Fibroblast of skin of abdomen (primary cell): ENCODE results near the gene SLC4A8.

ENCODE experiments used
- DNase-seq: peaks from one replicate; pipeline ENCODE4 v3.0.0-alpha.2; 2013

The SLC4A8 gene

DNA sequence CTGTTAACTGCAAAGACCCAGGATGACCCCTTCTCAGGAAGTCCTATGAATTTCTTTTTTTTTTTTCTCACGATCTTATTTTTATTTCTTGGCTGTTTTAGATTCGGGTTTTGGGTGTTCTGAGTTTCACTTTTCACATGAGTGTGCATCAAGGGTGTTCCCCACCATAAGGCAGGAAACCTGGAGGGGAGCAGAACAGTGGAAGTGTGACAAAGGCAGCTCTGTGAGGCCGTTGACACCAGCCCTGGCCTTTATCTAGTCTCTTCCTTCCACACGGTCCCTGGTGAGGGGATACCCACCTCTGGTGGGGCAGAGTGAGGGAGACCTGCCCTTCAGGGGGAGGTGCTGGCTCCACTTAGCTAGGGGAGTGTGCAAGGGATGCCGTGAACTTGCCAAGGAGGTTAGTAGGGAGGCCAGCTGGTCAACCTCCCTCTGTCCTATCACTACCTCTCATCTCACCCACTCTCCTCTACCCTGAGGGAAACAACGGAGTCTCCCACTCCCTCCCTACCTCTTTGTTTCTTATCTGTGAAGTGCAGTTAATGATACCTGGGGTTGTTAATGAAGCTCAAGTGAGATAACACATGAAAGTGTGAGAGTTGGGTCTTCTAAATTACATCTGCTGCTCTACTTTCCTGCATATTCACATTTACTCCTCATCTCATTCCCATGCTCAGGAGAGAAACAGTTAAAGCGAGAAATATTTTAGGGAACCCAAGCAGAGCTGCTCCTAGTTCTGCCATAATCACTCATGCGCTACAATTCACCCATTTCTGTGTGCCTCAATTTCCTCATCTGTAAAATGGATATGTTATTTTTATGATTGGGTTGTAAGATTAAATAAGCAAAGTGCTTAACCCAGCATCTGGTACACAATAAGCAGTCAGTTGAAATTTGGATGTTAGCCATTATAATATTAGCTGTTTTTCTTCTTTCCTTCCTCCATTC, 29.1 kb upstream of the SLC4A8 start:
- DNase-seq: no peak

DNA sequence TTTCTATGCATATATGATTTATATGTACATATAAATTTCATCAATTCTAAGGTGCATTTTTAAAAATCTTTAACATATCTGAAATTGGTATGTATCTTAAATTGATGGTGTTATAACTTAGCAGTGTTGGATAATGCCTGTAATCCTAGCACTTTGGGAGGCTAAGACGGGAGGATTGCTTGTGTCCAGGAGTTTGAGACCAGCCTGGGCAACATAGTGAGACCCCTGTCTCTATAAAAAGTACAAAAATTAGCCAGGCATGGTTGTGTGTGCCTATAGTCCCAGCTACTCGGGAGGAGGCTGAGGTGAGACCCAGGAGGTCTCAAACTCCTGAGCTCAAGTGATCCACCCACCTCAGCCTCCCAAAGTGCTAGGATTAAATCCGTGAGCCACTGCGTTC, 27.0 kb upstream of the SLC4A8 start:
- DNase-seq: no peak

DNA sequence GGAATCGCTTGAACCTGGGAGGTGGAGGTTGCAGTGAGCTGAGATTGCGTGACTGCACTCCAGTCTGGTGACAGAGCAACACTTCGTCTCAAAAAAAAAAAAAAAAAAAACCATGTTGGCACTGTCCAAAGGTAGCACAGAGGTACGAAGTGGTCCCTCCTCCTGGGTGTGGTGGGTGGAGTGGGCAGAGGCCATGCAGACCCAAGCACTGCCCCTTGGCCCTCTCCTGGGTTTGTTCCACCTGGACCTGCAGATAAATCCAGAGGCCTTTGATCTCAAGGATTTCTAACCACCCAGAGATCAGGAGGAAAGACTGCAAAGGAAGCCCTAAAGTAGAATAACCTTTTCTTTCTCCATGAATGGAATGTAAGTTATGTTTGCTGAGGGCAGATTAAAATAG, 24.7 kb upstream of the SLC4A8 start:
- no peak for DNase-seq

DNA sequence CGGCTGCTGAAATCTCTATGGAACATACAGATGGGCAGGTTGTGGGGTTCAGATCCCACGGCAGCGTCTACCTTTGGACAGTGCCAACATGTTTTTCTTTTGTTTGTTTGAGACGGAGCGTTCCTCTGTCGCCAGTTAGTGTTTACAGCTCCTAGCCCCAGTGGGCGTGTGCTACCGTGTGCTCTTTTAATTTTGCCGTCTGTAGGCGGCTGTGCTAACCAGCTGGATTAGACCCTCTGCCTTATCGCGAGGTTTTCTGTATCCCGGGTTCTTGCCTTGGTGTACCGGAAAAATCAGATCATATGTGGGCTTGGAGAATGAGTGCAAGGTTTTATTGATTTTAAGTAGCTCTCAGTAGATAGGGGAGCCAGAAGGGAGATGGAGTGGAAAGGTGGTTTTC, 23.6 kb upstream of the SLC4A8 start:
- no peak for DNase-seq

DNA sequence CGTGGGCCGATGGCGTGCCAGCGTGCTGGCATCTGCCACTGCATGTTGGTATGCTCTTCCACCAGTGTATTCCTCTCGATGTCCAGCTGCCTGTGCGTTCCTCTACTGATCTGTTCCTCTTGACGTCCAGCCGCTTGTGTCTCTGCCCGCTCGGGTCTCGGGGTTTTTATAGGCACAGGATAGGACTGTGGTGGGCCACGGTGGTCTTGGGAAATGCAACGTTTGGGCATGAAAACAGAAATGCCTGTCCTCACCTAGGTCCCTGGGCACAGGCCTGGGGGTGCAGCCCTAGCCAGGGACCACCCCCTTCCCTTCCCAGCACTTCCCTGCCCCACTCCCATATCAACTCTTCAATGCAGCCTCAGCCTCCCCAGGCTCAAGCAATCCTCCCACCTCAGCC, 23.1 kb upstream of the SLC4A8 start:
- no peak for DNase-seq

DNA sequence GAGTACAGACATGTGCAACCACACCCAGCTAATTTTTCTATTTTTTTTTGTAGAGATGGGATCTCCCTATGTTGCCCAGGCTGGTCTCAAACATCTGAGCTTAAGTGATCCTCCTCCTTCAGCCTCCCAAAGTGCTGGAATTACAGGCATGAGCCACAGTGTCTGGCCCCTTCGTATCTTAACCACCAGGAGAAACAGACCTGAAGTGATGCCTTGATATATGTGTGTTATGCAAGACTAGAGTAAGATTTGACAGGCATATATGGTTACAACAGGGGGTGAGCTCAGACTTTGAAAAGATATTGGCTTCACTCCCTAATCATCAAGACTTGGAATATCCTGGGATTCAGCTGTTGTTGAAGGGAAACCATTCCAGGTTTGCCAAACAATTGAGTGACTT, 22.7 kb upstream of the SLC4A8 start:
- no peak for DNase-seq

DNA sequence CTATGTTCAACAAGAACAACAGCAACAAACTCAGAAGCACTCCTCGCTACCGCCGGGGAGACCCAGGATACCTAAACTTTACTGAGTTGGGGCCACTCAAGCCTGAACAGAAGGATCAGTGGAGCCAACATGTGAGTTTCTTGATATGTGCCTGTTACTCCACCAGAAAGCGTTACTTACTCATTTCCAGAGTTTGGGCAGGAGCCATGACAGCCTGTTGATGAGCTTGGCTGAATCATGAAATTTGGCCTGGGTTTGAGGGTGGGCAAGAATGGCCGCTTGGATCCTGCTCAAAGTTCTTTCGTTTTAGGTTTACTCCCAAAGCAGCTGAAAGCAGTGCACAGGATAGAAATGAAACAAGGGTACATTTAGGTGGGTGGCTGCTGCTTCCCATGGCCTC, 21.5 kb upstream of the SLC4A8 start:
- DNase-seq: no peak

DNA sequence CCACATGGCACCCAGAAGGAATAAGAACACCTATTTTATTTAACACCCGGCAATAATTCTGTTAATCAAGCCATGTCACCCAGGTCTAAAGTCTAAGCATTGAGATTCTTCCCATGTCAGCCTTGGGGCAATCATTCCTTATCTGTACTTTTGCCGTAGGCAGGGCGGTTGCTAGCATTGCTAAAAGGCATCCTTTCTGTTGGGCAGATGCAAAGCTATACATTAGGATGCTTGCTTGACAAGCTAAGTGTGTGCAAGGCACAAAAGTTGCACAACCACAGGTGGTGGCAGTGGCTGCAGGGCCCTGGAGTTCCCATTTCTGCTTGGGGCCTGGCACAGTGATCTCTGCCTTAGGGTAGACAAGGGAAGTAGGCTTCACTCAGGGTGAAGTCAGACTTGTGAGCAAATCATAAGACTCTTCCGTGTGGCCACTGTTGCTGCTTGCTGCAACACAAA, 20.9 kb upstream of the SLC4A8 start:
- DNase-seq: no peak

DNA sequence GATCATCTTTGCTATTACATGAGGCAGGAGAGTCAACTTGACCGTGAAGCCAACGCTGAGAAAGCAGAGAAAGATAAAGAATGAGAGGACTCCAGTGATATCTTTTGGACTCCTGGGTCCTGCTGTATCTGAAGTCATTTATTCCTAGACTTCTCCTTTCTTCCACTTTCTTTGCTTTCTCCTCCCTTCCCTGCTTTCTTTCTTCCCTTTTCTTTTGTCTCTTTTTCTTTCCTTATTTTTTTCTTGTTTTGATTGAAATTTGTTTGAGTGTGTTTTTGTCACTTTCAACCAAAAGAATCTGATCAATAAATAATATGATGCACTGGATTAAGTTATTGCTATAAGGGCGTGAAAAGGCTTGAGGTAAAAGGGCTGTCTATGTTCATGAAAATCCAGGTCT, 20.0 kb upstream of the SLC4A8 start:
- no peak for DNase-seq

DNA sequence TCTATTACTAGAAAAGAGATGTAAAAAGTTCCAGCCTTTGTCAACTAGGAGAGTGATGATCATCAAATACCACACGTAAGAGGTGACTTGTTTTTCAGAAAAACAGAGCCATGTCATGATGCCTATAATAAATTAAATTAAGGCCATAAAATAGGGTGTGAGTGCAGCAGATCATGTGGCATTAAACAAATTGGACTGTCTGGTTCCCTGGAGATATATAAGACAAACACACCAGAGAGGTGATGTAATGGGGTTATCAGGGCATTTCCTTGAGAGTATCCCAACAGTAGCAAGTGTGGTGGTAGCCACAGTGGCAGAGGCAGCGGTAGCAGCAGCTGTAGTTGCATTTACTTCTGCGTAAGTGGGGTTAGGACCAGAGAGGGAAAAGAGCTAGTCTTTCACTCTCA, 18.8 kb upstream of the SLC4A8 start:
- no peak for DNase-seq

DNA sequence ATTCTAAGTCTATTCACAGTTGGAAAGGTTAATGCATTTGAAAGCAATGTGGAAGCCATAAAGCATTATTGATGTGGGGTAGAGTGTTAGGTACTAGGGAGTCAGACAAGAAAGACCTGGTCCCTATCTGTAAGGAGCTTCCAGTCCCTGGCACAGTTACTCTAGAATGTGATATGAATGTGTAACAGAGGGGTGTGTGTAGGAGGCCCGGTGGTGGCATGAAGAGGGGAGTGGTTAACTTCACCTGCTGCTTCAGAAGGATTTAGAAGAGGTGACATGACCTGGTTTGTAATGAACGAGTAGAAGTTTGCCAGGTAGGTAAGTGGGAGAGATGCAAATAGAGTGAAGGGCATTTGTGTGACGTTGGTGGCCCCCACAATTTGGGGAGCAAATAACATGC, 18.3 kb upstream of the SLC4A8 start:
- DNase-seq: no peak

DNA sequence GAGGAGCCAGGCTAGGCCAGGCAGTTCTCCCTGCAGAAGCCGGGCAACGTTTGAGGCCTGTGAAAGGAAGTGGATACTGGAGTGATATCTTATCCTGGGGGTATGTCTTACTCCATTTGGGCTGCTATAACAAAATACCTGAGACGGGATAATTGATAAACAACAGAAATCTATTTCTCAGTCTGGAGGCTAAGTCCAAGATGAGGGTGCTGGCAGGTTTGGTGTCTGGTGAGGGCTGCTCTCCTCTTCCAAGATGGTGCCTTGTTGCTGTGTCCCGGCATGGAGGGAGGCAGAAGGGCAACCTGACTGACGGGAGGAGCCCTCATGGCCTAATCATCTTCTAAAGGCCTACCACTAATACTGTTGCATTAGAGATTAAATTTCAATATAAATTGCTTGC, 17.8 kb upstream of the SLC4A8 start:
- DNase-seq: no peak

DNA sequence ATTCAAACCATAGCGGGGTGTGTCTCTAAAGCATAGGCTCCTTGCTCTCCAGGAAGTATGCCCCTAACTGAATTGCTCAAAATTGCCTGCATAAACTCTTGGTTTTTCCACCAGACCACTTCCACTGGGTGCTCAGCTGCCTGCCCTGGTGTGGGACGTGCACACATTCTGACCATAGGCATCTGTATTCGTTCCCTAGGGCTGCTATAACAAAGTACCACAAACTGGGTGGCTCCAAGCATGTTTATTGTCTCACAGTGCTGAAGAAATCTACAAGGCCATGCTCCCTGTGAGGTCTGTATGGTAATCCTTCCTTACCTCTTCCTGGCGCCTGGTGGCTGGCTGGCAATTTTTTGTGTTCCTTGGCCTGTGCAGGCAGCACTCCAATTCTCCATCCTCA, 17.0 kb upstream of the SLC4A8 start:
- DNase-seq: no peak

DNA sequence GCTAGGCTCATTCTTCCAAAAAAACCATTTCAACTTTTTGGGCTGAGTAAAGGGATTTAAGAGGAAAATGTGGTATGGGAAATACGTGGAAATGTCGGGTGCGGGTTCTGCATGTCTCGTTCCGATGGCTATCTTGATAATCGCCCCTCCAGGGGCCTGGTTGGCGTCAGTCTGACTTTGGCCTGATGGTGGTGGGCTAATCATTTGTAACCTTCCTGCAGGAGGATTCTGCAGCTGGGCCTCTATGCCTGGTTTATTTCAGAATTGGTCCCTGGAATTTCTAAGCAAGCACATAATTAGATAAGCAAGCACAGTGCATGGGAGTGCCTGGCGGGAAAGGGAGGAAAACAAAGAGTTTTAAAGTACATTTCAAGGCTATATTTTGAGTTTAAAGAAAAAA, 14.8 kb upstream of the SLC4A8 start:
- no peak for DNase-seq

DNA sequence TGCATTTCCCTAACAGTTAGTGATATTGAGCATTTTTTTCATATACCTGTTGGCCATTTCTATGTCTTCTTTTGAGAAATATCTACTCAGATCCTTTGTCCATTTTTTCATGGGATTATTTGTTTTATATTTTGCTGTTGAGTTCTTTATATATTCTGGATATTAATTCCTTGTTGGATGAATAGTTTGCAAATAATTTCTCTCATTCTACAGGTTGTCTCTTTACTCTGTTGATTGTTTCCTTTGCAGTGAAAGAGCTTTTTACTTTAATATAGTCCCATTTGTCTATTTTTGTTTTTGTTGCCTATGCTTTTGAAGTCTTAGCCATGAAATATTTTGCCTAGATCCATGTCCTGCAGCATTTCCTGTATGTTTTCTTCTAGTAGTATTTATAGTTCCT, 11.5 kb upstream of the SLC4A8 start:
- DNase-seq: no peak

DNA sequence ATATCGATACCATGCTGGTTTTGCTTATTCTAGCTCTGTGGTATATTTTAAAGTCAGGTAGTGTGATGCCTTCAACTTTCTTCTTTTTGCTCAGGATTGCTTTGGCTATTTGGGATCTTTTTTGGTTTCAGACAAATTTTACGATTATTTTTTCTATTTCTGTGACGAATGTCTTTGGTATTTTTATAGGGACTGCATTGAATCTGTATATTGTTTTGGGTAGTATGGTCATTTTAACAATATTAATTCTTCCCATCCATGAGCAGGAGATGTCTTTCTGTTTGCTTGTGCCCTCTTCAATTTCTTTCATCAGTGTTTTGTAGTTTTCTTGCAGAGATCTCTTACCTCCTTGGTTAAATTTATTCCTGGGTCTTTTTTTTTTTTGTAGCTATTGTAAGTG, 10.8 kb upstream of the SLC4A8 start:
- DNase-seq: no peak

DNA sequence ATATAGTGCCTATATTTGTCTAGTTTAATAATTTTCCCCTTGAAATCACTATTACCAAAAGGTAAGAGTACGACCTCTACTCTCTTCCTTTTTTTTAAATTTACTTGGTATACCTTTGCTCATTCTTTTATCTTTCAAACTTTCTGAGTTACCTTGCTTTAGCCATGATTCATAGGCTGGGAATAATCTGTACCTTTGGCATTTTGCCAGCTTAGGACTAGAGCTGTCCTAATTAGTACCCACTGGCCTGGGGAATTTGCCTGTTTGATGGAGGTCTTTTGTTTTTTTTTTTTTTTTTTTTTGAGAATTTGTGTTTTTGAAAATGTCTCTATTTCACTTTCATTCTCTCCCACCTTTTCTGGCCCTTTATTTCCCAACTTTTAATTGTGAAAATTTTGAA, 8.7 kb upstream of the SLC4A8 start:
- no peak for DNase-seq

DNA sequence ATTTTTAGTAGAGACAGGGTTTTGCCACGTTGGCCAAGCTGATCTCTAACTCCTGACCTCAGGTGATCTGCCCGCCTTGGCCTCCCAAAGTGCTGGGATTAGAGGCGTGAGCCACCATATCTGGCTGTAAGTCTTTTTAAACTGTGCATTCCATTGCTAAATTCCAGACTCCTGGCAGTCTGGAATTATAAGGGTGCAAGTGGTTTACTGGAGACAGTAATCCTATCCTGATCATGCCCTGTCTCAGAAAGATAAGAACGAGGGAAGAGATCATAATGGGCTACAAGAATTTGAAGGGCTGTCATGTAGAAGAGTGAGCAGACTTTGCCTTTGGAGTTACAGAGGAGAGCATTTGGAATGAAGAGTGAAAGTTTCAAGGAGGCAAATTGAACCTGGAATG, 6.8 kb upstream of the SLC4A8 start:
- DNase-seq: no peak

DNA sequence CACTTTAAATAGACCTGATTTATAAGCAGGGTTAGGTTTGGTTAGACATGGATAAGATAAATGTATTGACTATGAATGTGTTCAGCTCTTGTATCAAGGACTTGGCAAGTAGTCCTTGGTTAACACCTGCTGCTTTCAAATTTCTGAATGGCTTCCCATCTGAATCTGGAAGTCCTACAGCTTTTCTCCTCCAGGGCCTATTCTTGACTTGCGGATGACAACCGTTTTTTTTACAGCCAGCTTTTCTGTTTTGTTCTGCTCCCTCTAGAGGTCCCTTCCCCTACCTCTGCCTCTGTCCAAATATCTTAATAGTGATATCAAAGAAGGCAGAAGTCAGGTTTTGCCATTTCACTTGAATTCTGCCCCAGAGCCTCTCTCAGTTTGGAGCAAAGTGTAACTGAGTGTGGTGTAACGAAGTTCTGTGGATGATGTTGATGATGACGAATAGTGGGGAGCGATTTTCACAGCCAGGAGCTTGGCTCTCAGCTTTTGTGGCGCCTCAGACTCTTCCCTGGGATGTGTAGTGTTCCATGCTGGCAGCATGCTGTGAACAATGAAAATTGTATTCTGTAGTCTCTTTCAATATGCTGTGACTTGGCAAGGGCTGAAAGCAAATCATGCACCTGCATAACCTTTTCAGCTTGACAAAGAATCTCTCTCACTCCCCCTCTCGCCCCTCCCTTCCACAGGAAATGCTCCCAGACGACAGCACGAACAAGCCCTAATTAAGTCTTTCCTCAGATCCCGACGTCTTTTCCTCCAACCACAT, 5.0 kb upstream of the SLC4A8 start:
- DNase-seq: no peak

DNA sequence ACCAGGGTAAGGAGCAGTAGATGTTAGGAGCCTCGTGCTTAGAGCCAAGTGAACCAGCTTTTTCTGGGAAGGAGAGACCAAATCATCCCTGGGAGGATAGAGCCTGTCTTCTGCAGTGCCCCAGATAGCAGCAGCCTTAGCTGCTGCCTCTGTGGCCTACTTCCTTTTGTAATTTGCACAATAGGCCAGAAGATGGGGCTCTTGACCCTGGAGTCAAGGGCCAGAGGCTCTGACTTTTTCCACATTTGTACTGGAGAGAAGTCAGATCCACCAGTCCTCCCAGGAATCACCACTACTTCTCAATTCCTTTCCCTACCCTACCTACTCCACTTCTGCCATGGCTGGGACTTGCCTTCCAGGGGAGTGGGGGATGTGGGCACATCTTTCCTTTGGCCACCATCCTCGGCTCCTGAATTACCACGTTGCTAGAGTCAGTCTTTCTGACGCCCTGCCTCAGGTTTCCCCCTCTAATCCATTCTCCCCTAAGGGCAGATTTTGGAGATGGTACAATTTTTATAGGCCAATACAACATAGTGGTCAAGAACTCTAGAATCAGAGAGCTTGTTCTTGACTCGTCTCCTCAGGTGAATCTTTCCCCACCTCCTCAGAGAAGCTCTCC, 3.3 kb upstream of the SLC4A8 start:
- peak; percentile 71 for DNase-seq

DNA sequence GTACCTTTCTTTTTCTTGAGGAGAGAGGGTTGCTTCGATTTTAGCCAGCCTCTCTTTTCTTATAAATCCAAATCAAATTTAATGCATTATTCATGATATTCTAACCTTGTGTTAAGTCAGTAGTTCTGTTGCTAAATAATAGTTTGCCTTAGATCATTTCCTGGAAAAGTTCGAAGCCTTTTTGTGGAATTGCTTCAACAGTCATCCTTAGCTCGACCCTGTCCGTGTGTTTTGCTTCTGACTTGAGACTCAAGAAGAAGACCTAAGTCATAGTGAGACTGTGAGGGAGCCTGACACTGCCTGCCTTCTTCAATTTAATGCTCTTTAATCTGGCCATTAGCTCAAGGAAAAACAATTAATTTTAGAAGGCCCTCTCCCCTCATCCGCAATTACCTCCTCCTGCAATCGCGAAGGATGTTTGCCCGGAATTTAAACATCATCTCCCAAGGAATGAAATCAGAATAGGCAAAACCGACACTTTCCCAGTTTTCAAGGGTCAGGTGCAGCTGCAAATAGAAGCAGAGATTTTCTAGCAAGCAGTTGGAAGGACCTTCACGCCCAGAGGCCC, 453 bp upstream of the SLC4A8 start:
- DNase-seq: no peak

DNA sequence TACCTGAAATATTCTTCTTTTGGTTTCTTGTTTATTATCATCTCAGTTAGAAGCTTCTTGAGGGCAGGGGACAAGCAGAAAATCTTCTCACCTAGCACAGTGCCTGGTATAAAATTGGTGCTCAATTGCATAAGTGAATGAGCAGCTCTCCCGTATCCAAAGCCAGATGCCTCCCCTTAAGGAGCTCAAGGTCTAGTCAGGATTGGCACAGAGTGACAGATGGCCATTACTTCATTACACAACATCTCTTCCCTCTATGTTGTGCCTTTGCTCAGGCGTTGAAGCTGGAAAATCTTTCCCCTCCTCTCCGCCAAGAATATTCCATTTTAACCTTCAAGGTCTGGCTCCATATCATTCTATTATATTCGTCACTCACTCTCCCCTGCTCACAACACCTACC, 3.6 kb downstream of the SLC4A8 start:
- DNase-seq: no peak

DNA sequence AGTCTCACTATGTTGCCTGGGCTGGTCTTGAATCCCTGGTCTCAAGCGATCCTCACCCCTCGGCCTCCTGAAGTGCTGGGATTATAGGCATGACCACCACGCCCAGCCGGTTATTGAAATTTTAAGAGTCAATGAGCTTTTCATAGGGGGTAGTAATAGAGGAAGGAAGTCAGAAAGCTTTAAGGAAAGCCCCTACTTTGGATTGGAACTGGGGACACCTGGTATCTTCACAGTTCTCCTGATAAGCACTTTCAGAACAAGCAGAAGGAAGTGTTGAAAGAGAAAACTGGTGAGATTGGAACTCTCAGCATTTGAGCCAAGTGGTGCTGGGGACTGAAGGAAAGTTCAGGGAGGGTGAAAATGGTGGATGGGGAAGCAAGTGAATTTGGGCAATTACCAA, 5.1 kb downstream of the SLC4A8 start:
- DNase-seq: no peak
